Measurements from ENCODE around the gene AUTS2. TPM values are rescaled to one million over a fixed set of nuclear protein-coding genes. Genes with fewer than 3 reads are reported as not detected.

Gene AUTS2
- total RNA-seq, 1 experiment from 2014 or later = 256 TPM

- no peak overlapping the region for H3K18ac ChIP-seq (ENCODE audit: insufficient read length, low read depth, low read length)
- Mint-ChIP-seq H3K27me3 (ENCODE audit: low read depth) (no peaks in the 10 kb centered on the region), H3K9me3 (no peaks in the 10 kb centered on the region), H3K4me1 (peaks cover 17 to 25% of the 10 kb centered on the region in 2 experiments), H3K27ac (no peak overlapping the region), H3K4me3 (no peak overlapping the region), H3K36me3 (ENCODE audit: insufficient read depth in 1 of 3, low read depth in 3 of 3) (no peaks in the 10 kb centered on the region)
- no peak overlapping the region for H4K91ac ChIP-seq (ENCODE audit: insufficient read length, low read depth, low read length)
- no peak overlapping the region for H4K5ac ChIP-seq (ENCODE audit: insufficient read length, low read depth, low read length)
- no peak overlapping the region for H2BK15ac ChIP-seq (ENCODE audit: low read depth, low read length)
- peaks cover 6% of the 10 kb centered on the region; the same call in 1 of the 2 replicates for H3K4me1 ChIP-seq (ENCODE audit: insufficient read depth, low read length)
- H2BK120ac ChIP-seq (ENCODE audit: low read depth, low read length, poor library complexity, severe bottlenecking) = no peak overlapping the region
- no peak overlapping the region for H3K27ac ChIP-seq (ENCODE audit: insufficient read length, low read depth, low read length)
- H4K20me1 ChIP-seq (ENCODE audit: control insufficient read depth, insufficient read depth, insufficient read length) = no peaks in the 10 kb centered on the region
- no peak overlapping the region for H3K56ac ChIP-seq (ENCODE audit: insufficient read length, low read depth, low read length)
- no CpG with 5 or more reads among the region's 2 CpGs for WGBS (ENCODE audit: extremely low coverage, insufficient read length, low lambda C conversion rate)
- H3K9me3 ChIP-seq (ENCODE audit: control insufficient read depth, low read depth, low read length) = no peaks in the 10 kb centered on the region
- no peak for DNase-seq
- no peak overlapping the region for H4K8ac ChIP-seq (replicated peaks; ENCODE audit: insufficient read length, low read depth, low read length)
- H3K79me2 ChIP-seq (ENCODE audit: insufficient read depth, low read length) = no peaks in the 10 kb centered on the region
- TF ChIP-seq, protein P1, sequence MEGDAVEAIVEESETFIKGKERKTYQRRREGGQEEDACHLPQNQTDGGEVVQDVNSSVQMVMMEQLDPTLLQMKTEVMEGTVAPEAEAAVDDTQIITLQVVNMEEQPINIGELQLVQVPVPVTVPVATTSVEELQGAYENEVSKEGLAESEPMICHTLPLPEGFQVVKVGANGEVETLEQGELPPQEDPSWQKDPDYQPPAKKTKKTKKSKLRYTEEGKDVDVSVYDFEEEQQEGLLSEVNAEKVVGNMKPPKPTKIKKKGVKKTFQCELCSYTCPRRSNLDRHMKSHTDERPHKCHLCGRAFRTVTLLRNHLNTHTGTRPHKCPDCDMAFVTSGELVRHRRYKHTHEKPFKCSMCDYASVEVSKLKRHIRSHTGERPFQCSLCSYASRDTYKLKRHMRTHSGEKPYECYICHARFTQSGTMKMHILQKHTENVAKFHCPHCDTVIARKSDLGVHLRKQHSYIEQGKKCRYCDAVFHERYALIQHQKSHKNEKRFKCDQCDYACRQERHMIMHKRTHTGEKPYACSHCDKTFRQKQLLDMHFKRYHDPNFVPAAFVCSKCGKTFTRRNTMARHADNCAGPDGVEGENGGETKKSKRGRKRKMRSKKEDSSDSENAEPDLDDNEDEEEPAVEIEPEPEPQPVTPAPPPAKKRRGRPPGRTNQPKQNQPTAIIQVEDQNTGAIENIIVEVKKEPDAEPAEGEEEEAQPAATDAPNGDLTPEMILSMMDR (conservative IDR thresholded peaks at IDR 0.05) = no peak
- H2BK5ac ChIP-seq (ENCODE audit: insufficient read length, low read length) = no peak overlapping the region
- H3K27me3 ChIP-seq (ENCODE audit: insufficient read depth, low read length) = no peaks in the 10 kb centered on the region
- no peak overlapping the region for H2BK12ac ChIP-seq (ENCODE audit: insufficient read length, low read depth, low read length)
- H3K4ac ChIP-seq (ENCODE audit: low read depth, low read length) = no peak overlapping the region
- no peak overlapping the region for H3K14ac ChIP-seq (ENCODE audit: insufficient read depth, low read length)
- H2BK20ac ChIP-seq (ENCODE audit: low read depth, low read length, poor library complexity, severe bottlenecking) = no peak overlapping the region
- no peak overlapping the region for H2AFZ ChIP-seq (ENCODE audit: low read length)
- H3K79me1 ChIP-seq (ENCODE audit: insufficient read depth, low read depth, low read length, poor library complexity, severe bottlenecking) = no peaks in the 10 kb centered on the region
- no peak overlapping the region for H2AK5ac ChIP-seq (ENCODE audit: insufficient read length, low read length)
- H3K23ac ChIP-seq (ENCODE audit: insufficient read length, low read depth, low read length) = no peak overlapping the region
- H3T11ph ChIP-seq (ENCODE audit: low read length) = no peak overlapping the region
- no peak overlapping the region for H3K9ac ChIP-seq (ENCODE audit: extremely low read depth, insufficient read length, low read length)
- no peak overlapping the region for H3K4me2 ChIP-seq (ENCODE audit: insufficient read depth, insufficient read length, low read length)
- no peaks in the 10 kb centered on the region for H3K23me2 ChIP-seq (ENCODE audit: insufficient read length, low read depth, low read length, poor library complexity, severe bottlenecking)
Observed at GRCh38 chr7:70241536-70242175, 643.4 kb downstream of the AUTS2 start.

Data from H9 (cell line).